WTC11 (cell line): Measurements from ENCODE around the gene COX6A1. TPM values are rescaled to one million over a fixed set of nuclear protein-coding genes. Genes with fewer than 3 reads are reported as not detected.

Experiments
- CREB1 ChIP-seq: sonication (generic); formaldehyde crosslinking; IDR thresholded peaks from 2 replicates; pipeline ENCODE4 v1.8.0; 2023; ENCODE audit warnings: mild to moderate bottlenecking, missing genetic modification reagents
- IRF2 ChIP-seq: sonication (generic); formaldehyde crosslinking; IDR thresholded peaks from 2 replicates; pipeline ENCODE4 v1.8.0; 2022; ENCODE audit warnings: low read depth, missing genetic modification reagents, borderline replicate concordance
- JAZF1 ChIP-seq: fragments of 250-450 bp; sonication (Bioruptor Pico); IDR thresholded peaks from 2 replicates; pipeline ENCODE4 v1.9.0; 2021; ENCODE audit warnings: moderate library complexity, mild to moderate bottlenecking, inconsistent platforms
- JUN ChIP-seq: sonication (generic); formaldehyde crosslinking; IDR thresholded peaks from 2 replicates; pipeline ENCODE4 v1.8.0; 2023; ENCODE audit warnings: mild to moderate bottlenecking, missing genetic modification reagents
- NR2C2 ChIP-seq: sonication (generic); formaldehyde crosslinking; IDR thresholded peaks from 2 replicates; pipeline ENCODE4 v1.8.0; 2022; ENCODE audit warnings: mild to moderate bottlenecking, missing genetic modification reagents
- TCF7 ChIP-seq: sonication (generic); formaldehyde crosslinking; IDR thresholded peaks from 2 replicates; pipeline ENCODE4 v1.8.0; 2022; ENCODE audit warnings: mild to moderate bottlenecking, low read depth, missing genetic modification reagents, moderate library complexity
- ZNF219 ChIP-seq: sonication (generic); formaldehyde crosslinking; IDR thresholded peaks from 2 replicates; pipeline ENCODE4 v1.8.0; 2023; ENCODE audit warnings: missing genetic modification reagents, mild to moderate bottlenecking, borderline replicate concordance
- ZNF317 ChIP-seq: sonication (generic); formaldehyde crosslinking; IDR thresholded peaks from 2 replicates; pipeline ENCODE4 v1.8.1; 2023; ENCODE audit warnings: low read depth, mild to moderate bottlenecking, moderate library complexity, missing genetic modification reagents, borderline replicate concordance
- total RNA-seq: library from RNA; stranded (reverse); gene quantifications from 3 replicates; pipeline ENCODE4 v1.2.3, GENCODE V29; 2021
- TF ChIP-seq, protein P1 (sequence below): sonication (generic); formaldehyde crosslinking; IDR thresholded peaks from 2 replicates; pipeline ENCODE4 v1.8.1; 2023; ENCODE audit warnings: mild to moderate bottlenecking, missing genetic modification reagents, moderate library complexity
- TF ChIP-seq, protein P2 (sequence below): fragments of 250-450 bp; sonication (Bioruptor Pico); IDR thresholded peaks from 2 replicates; pipeline ENCODE4 v1.8.0; 2021; ENCODE audit warnings: mild to moderate bottlenecking
- TF ChIP-seq, protein P3 (sequence below): sonication (generic); formaldehyde crosslinking; IDR thresholded peaks from 2 replicates; pipeline ENCODE4 v1.8.0; 2022; ENCODE audit warnings: mild to moderate bottlenecking, missing genetic modification reagents
- TF ChIP-seq, protein P4 (sequence below): fragments of 250-450 bp; sonication (Bioruptor Pico); IDR thresholded peaks from 2 replicates; pipeline ENCODE4 v1.9.0; 2021; ENCODE audit warnings: moderate library complexity, mild to moderate bottlenecking, inconsistent platforms, borderline replicate concordance
- TF ChIP-seq, protein P5 (sequence below): sonication (generic); formaldehyde crosslinking; IDR thresholded peaks from 2 replicates; pipeline ENCODE4 v1.8.0; 2022; ENCODE audit warnings: mild to moderate bottlenecking, missing genetic modification reagents
- TF ChIP-seq, protein P6 (sequence below): sonication (generic); formaldehyde crosslinking; IDR thresholded peaks from 2 replicates; pipeline ENCODE4 v1.8.0; 2023; ENCODE audit warnings: mild to moderate bottlenecking, missing genetic modification reagents
- TF ChIP-seq, protein P7 (sequence below): sonication (generic); formaldehyde crosslinking; conservative IDR thresholded peaks from 2 replicates; pipeline ENCODE4 v1.8.1; 2023; ENCODE audit warnings: mild to moderate bottlenecking, low read depth, missing genetic modification reagents, moderate library complexity
- TF ChIP-seq, protein P8 (sequence below): sonication (generic); formaldehyde crosslinking; conservative IDR thresholded peaks from 2 replicates; pipeline ENCODE4 v1.8.1; 2022; ENCODE audit warnings: mild to moderate bottlenecking, missing genetic modification reagents
- TF ChIP-seq, protein P9 (sequence below): sonication (generic); formaldehyde crosslinking; IDR thresholded peaks from 2 replicates; pipeline ENCODE4 v1.8.1; 2022; ENCODE audit warnings: mild to moderate bottlenecking, missing genetic modification reagents, moderate library complexity, borderline replicate concordance
- TF ChIP-seq, protein P10 (sequence below): sonication (generic); formaldehyde crosslinking; IDR thresholded peaks from 2 replicates; pipeline ENCODE4 v1.8.1; 2023; ENCODE audit warnings: mild to moderate bottlenecking, moderate library complexity, missing genetic modification reagents
- TF ChIP-seq, protein P11 (sequence below): sonication (generic); formaldehyde crosslinking; IDR thresholded peaks from 2 replicates; pipeline ENCODE4 v1.8.1; 2023; ENCODE audit warnings: mild to moderate bottlenecking, missing genetic modification reagents
- TF ChIP-seq, protein P12 (sequence below): sonication (generic); formaldehyde crosslinking; IDR thresholded peaks from 2 replicates; pipeline ENCODE4 v1.8.0; 2022; ENCODE audit warnings: mild to moderate bottlenecking, missing genetic modification reagents

COX6A1 gene
- total RNA-seq, 1 experiment from 2014 or later = 573 TPM

DNA sequence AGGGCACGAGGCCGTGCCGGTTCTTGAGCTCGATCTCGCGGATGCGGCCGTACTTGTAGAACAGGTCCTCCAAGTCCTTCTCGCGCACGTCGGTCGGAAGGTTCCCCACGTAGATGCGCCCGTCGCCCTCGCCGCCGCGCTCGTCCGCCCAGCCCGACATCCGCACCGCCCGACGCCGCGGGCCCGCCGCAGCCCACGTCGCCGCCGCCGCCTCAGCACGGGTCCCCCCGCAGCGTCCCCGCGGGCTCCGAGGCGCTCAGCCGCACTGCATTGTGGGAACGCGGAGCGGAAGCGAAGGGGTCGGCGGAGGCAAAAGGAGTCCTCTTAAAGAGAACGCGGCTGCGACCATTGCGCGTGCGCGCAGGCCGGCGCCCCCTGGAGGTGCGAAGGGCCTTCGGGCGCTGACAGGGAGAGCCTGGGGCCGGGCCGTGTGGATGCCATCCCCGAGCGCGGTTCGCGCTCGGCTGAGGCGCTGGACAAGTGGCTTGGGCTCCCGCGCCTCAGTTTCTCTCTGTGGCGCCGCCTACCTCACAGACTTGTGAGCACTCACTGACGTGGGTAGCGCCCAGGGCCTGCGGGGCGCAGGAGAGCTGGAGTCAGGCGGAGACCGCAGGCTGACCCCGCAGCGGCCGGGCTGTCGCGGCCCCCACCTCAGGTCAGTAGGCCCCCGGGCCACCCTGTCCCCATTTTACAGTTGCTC lies 31.7 kb downstream of the COX6A1 start, which contains the start of gene SRSF9 (continued):
- TF ChIP-seq, protein P1, sequence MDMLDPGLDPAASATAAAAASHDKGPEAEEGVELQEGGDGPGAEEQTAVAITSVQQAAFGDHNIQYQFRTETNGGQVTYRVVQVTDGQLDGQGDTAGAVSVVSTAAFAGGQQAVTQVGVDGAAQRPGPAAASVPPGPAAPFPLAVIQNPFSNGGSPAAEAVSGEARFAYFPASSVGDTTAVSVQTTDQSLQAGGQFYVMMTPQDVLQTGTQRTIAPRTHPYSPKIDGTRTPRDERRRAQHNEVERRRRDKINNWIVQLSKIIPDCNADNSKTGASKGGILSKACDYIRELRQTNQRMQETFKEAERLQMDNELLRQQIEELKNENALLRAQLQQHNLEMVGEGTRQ = peak; percentile 48
- TF ChIP-seq, protein P2, sequence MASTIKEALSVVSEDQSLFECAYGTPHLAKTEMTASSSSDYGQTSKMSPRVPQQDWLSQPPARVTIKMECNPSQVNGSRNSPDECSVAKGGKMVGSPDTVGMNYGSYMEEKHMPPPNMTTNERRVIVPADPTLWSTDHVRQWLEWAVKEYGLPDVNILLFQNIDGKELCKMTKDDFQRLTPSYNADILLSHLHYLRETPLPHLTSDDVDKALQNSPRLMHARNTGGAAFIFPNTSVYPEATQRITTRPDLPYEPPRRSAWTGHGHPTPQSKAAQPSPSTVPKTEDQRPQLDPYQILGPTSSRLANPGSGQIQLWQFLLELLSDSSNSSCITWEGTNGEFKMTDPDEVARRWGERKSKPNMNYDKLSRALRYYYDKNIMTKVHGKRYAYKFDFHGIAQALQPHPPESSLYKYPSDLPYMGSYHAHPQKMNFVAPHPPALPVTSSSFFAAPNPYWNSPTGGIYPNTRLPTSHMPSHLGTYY = no peak
- TF ChIP-seq ZNF219 (CRISPR knock-in tag) (no peak; the same call in 1 of the 2 replicates), NR2C2 (no peak), JAZF1 (no peak), JUN (CRISPR knock-in tag) (no peak; the same call in 1 of the 2 replicates), TCF7 (no peak), ZNF317 (CRISPR knock-in tag) (0 out of 2 replicates have a peak, but pooled peaks have one; percentile 9), IRF2 (CRISPR knock-in tag) (no peak), CREB1 (no peak)
- TF ChIP-seq, protein P3, sequence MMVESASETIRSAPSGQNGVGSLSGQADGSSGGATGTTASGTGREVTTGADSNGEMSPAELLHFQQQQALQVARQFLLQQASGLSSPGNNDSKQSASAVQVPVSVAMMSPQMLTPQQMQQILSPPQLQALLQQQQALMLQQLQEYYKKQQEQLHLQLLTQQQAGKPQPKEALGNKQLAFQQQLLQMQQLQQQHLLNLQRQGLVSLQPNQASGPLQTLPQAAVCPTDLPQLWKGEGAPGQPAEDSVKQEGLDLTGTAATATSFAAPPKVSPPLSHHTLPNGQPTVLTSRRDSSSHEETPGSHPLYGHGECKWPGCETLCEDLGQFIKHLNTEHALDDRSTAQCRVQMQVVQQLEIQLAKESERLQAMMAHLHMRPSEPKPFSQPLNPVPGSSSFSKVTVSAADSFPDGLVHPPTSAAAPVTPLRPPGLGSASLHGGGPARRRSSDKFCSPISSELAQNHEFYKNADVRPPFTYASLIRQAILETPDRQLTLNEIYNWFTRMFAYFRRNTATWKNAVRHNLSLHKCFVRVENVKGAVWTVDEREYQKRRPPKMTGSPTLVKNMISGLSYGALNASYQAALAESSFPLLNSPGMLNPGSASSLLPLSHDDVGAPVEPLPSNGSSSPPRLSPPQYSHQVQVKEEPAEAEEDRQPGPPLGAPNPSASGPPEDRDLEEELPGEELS (CRISPR knock-in tag) = peak; percentile 58; the same call in 1 of the 2 replicates
- TF ChIP-seq, protein P4, sequence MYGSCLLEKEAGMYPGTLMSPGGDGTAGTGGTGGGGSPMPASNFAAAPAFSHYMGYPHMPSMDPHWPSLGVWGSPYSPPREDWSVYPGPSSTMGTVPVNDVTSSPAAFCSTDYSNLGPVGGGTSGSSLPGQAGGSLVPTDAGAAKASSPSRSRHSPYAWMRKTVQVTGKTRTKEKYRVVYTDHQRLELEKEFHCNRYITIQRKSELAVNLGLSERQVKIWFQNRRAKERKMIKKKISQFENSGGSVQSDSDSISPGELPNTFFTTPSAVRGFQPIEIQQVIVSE (CRISPR knock-in tag) = no peak
- TF ChIP-seq, protein P5, sequence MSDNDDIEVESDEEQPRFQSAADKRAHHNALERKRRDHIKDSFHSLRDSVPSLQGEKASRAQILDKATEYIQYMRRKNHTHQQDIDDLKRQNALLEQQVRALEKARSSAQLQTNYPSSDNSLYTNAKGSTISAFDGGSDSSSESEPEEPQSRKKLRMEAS (CRISPR knock-in tag) = peak; percentile 82
- TF ChIP-seq, protein P6, sequence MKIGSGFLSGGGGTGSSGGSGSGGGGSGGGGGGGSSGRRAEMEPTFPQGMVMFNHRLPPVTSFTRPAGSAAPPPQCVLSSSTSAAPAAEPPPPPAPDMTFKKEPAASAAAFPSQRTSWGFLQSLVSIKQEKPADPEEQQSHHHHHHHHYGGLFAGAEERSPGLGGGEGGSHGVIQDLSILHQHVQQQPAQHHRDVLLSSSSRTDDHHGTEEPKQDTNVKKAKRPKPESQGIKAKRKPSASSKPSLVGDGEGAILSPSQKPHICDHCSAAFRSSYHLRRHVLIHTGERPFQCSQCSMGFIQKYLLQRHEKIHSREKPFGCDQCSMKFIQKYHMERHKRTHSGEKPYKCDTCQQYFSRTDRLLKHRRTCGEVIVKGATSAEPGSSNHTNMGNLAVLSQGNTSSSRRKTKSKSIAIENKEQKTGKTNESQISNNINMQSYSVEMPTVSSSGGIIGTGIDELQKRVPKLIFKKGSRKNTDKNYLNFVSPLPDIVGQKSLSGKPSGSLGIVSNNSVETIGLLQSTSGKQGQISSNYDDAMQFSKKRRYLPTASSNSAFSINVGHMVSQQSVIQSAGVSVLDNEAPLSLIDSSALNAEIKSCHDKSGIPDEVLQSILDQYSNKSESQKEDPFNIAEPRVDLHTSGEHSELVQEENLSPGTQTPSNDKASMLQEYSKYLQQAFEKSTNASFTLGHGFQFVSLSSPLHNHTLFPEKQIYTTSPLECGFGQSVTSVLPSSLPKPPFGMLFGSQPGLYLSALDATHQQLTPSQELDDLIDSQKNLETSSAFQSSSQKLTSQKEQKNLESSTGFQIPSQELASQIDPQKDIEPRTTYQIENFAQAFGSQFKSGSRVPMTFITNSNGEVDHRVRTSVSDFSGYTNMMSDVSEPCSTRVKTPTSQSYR (CRISPR knock-in tag) = no peak
- TF ChIP-seq, protein P7, sequence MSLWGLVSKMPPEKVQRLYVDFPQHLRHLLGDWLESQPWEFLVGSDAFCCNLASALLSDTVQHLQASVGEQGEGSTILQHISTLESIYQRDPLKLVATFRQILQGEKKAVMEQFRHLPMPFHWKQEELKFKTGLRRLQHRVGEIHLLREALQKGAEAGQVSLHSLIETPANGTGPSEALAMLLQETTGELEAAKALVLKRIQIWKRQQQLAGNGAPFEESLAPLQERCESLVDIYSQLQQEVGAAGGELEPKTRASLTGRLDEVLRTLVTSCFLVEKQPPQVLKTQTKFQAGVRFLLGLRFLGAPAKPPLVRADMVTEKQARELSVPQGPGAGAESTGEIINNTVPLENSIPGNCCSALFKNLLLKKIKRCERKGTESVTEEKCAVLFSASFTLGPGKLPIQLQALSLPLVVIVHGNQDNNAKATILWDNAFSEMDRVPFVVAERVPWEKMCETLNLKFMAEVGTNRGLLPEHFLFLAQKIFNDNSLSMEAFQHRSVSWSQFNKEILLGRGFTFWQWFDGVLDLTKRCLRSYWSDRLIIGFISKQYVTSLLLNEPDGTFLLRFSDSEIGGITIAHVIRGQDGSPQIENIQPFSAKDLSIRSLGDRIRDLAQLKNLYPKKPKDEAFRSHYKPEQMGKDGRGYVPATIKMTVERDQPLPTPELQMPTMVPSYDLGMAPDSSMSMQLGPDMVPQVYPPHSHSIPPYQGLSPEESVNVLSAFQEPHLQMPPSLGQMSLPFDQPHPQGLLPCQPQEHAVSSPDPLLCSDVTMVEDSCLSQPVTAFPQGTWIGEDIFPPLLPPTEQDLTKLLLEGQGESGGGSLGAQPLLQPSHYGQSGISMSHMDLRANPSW (CRISPR knock-in tag) = peak; percentile 96
- TF ChIP-seq, protein P8, sequence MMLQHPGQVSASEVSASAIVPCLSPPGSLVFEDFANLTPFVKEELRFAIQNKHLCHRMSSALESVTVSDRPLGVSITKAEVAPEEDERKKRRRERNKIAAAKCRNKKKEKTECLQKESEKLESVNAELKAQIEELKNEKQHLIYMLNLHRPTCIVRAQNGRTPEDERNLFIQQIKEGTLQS (CRISPR knock-in tag) = no peak
- TF ChIP-seq, protein P9, sequence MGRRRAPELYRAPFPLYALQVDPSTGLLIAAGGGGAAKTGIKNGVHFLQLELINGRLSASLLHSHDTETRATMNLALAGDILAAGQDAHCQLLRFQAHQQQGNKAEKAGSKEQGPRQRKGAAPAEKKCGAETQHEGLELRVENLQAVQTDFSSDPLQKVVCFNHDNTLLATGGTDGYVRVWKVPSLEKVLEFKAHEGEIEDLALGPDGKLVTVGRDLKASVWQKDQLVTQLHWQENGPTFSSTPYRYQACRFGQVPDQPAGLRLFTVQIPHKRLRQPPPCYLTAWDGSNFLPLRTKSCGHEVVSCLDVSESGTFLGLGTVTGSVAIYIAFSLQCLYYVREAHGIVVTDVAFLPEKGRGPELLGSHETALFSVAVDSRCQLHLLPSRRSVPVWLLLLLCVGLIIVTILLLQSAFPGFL (CRISPR knock-in tag) = no peak
- TF ChIP-seq, protein P10, sequence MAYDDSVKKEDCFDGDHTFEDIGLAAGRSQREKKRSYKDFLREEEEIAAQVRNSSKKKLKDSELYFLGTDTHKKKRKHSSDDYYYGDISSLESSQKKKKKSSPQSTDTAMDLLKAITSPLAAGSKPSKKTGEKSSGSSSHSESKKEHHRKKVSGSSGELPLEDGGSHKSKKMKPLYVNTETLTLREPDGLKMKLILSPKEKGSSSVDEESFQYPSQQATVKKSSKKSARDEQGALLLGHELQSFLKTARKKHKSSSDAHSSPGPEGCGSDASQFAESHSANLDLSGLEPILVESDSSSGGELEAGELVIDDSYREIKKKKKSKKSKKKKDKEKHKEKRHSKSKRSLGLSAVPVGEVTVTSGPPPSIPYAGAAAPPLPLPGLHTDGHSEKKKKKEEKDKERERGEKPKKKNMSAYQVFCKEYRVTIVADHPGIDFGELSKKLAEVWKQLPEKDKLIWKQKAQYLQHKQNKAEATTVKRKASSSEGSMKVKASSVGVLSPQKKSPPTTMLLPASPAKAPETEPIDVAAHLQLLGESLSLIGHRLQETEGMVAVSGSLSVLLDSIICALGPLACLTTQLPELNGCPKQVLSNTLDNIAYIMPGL (CRISPR knock-in tag) = peak; percentile 92
- TF ChIP-seq, protein P11, sequence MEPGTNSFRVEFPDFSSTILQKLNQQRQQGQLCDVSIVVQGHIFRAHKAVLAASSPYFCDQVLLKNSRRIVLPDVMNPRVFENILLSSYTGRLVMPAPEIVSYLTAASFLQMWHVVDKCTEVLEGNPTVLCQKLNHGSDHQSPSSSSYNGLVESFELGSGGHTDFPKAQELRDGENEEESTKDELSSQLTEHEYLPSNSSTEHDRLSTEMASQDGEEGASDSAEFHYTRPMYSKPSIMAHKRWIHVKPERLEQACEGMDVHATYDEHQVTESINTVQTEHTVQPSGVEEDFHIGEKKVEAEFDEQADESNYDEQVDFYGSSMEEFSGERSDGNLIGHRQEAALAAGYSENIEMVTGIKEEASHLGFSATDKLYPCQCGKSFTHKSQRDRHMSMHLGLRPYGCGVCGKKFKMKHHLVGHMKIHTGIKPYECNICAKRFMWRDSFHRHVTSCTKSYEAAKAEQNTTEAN (CRISPR knock-in tag) = no peak
- TF ChIP-seq, protein P12, sequence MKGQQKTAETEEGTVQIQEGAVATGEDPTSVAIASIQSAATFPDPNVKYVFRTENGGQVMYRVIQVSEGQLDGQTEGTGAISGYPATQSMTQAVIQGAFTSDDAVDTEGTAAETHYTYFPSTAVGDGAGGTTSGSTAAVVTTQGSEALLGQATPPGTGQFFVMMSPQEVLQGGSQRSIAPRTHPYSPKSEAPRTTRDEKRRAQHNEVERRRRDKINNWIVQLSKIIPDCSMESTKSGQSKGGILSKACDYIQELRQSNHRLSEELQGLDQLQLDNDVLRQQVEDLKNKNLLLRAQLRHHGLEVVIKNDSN = no peak
